Occipital lobe (tissue), 2 donors: ENCODE data around the gene OR5H14. TPM values are rescaled to one million over a fixed set of nuclear protein-coding genes. Genes with fewer than 3 reads are reported as not detected.
"Not testable (repeated sequence)": the region's sequence is repeated elsewhere in the genome, so short reads cannot be mapped to it uniquely, and the experiment has no call there.

ENCODE experiments used
- DNase-seq: peaks from one replicate; lab custom pipeline; 2025; lab: John Stamatoyannopoulos, UW
- total RNA-seq: library from RNA; depleted of rRNA; stranded (reverse); fragments of >200 nt; gene quantifications from one replicate; pipeline ENCODE4 v1.2.3, GENCODE V29; 2014

Gene OR5H14
- not detected for total RNA-seq

DNA sequence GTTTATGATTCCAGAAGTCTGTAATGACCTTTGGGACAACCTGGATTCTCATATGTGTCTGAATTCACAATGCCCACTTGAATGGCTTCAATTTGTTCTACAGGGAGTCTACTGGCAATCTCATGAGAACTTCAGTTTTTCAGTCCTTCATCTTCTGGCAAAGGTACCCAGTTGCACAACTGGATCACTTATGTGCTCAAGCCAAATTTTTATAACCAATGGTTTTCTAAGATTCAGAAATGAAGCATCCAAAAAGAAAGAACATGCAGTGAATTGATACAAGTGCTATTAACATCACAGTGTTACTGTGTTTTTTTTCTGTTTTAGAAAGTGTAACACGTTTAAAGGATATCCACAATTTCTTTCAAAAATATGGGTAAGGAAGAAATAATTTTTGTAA lies at the start of gene OR5H14:
Gene OR5H14 (plus strand): TSS at position 301 of the 400 bp plus-strand sequence. CDS start 1,907 bp downstream, outside the sequence.
- no peak for DNase-seq

- DNase-seq = no peak
Observed at GRCh38 chr3:98099848-98100247, 47.4 kb upstream of the OR5H14 start.

DNA sequence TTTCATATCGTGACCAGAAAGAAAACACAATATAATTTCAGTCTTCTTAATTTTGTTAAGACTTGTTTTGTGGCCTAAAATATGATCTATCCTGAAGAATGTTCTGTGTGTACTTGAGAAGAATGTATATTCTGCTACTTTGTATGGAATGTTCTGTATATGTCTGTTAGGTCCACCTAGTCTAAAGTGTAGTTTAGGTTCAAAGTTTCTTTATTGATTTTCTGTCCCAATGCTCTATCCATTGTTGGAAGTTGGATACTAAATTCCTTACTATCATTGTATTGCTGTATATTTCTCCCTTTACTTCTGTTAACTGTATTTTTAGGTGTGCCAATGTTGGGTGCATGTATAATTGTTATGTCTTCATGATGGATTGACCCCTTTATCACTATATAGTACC lies 39.1 kb upstream of the OR5H14 start:
- DNase-seq = no peak

GRCh38 chr3:98109807-98110549 lies 37.3 kb upstream of the OR5H14 start:
- no peak for DNase-seq

- no peak for DNase-seq
Observed at GRCh38 chr3:98110550-98110908, 36.8 kb upstream of the OR5H14 start.

GRCh38 chr3:98114264-98114663 lies 33.0 kb upstream of the OR5H14 start:
- DNase-seq = no peak

DNA sequence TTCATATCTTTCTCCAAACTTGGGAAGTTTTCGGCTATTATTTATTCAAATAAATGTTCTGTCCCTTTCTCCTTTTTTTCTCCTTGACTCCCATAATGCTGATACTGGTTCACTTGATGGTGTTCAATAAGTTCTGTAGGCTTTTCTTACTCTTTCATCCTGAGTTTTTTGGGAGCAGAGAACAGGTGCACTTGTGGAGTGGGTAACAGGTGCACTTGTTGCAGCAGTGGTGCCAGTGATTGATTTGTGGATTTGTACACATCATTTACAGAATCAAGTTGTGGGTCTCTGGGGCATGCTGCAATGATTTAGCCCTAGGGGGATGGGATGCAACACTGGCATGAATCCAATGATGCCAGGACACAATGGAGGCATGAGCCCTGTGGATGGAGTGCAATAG lies 31.6 kb upstream of the OR5H14 start:
- DNase-seq = no peak

DNA sequence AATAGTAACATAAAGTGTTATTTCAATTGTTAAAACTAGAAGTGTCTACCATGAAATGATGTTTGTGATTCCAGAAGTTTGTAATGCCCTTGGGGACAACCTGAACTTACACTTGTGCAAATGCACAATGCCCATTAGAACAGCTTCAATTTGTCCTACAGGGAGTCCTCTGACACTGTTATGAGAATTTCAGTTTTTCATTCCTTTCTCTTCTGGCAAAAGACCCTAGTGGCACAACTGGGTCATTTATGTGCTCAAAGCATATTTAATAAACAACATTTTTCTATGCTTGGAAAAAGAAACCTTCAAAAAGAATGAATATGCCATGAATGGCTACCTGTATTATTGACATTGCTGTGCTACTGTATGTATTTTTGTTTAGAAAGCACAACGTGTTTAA lies 16.9 kb upstream of the OR5H14 start, which contains the start of gene OR5H1:
Gene OR5H1 (plus strand): TSS at position 301 of the 400 bp plus-strand sequence. CDS start 1,977 bp downstream, outside the sequence.
- no peak for DNase-seq

DNA sequence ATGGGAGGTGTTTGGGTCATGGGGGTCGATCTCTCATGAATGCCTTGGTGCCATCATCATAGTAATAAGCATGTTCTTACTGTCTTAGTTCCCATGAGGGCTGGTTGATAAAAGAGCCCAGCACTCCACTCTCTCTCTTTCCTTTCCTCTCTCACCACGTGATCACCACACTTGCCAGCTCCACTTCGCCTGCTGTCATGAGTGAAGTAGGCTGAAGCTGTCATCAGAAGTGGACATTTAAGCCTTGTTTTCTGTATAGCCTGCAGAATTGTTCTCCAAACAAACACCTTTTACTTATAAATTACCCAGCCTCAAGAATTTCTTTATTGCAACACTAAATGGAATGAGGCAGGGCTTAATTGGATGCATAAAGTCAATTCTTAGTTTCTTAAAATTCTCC lies 10.6 kb upstream of the OR5H14 start:
- no peak for DNase-seq

GRCh38 chr3:98137826-98138557 lies 9.3 kb upstream of the OR5H14 start:
- not testable (repeated sequence) for DNase-seq

GRCh38 chr3:98140531-98140930 lies 6.7 kb upstream of the OR5H14 start:
- DNase-seq = no peak

- no peak for DNase-seq
Observed at GRCh38 chr3:98148751-98149150, 1.5 kb downstream of the OR5H14 start.

GRCh38 chr3:98149456-98149855 lies 2.2 kb downstream of the OR5H14 start:
- DNase-seq = not testable (repeated sequence)

DNA sequence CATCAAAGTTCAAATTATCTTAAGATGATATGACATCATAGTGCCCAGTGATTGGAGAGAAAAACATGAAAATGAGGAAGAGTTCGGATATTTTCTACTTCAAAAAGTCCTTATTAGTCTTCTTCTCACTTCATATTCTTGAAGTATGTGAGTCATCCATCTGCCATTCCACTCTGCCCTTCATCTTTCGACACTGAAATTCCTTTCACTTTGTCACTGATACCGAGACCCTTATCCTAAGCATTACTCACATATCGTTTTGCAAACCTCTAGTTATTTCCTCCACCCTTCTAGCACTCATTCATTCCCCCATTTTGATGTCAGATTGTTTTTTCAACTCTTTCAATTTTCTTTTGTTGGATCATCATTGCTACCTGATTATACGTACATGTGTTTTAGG lies 4.0 kb downstream of the OR5H14 start:
- DNase-seq = no peak

GRCh38 chr3:98166396-98166795 lies 19.1 kb downstream of the OR5H14 start, which contains the start of gene OR5H15:
TSS of gene OR5H15 (plus strand) at chr3:98166696. CDS start at chr3:98168700, 2,004 bp downstream.
- no peak for DNase-seq

GRCh38 chr3:98171071-98171470 lies 23.8 kb downstream of the OR5H14 start:
- DNase-seq = no peak

DNA sequence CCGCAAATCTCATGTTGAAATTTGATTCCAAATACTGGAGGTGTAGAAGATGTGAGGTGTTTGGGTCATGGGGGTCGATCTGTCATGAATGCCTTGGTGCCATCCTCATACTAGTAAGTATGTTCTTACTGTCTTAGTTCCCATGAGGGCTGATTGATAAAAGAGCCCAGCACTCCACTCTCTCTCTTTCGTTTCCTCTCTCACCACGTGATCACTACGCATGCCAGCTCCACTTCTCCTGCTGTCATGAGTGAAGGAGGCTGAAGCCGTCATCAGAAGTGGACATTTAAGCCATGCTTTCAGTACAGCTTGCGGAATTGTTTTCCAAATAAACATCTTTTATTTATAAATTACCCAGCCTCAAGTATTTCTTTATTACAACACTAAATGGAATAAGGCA lies 25.3 kb downstream of the OR5H14 start:
- no peak for DNase-seq

DNA sequence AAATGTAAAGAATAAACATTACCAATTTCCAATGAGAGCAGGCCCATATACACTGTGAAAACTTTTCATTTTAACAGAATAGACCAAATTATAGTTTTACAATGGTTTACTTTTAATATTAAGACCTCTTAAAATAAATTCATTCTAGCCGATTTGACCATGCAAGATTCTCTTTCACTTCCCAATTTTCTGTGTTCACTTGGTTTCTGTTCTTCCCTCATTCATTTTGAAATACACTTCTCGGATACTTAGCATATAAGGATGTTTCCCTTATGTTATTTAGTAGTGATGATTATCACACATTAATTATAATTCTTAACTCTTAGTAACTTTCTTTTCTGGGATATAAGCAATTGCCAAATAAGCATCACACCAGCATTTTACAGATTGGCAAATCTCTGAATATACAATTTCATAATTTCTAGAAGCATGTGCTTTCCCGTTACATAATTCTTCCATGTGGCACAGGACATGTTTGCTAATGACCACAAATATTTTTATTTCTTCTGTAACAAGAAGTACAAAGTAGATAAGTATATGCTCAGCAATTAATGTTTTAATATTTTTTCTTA lies 33.1 kb downstream of the OR5H14 start:
- no peak for DNase-seq

DNA sequence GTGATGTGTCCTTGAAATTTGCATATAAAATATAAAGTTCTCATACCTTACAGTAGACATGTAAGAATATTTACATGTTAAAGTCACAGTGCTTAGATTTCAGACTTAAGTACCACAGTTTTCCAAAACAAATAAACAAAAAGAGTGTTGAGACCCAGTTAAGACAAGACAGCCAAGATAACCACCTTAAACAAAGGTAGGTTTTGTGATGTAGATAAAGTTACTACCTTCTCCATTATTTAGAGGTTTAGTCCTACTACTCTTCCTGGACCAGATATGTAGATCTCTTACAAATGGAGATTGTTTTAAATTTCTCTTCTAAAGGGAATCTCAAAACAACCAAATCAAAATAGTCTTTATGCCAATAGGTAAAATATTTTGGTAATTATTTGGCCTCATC lies 34.9 kb downstream of the OR5H14 start:
- no peak for DNase-seq

DNA sequence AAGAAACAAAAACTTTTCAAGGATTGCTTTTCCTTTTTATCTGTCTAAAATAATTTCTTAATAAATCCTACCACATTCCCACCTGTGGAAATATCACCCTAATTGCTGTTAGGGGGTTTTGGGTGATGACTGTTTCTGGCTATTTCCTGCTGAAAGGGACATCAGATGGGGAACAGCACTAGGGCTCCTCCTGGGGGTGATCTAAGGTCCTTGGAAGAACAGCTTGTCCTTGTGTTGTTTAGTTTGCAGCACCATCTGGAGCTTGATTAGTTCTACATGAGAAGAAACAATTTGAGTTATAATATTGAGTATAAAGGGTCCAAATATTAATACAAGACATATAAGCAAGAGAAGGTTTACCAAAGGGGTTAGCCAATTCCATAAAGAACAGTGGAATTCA lies 37.9 kb downstream of the OR5H14 start:
- no peak for DNase-seq

- DNase-seq = no peak
Observed at GRCh38 chr3:98188545-98188944, 41.3 kb downstream of the OR5H14 start.

DNA sequence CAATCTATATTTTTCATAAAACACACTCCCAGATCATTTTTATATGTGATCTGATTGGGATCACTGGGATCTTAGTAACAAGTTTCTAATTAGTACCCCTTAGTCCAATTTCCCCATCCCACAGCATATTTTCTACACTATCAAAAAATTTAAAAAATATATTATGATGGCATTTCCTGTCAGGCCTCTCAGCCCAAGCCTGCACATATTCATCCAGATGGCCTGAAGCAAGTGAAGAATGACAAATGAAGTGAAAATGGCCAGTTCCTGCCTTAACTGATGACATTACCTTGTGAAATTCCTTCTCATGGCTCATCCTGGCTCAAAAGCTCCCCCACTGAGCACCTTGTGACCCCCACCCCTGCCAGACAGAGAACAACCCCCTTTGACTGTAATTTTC lies 43.6 kb downstream of the OR5H14 start:
- DNase-seq = not testable (repeated sequence)
